ENCODE results near the gene KDR.

Gene KDR

GRCh38 chr4:55138367-55138766 lies 13.0 kb upstream of the KDR start:
- H3K79me2 ChIP-seq (ENCODE audit: insufficient read depth, low read length) = no peaks in the 10 kb centered on the region
- TF ChIP-seq CTCF (IDR thresholded peaks at IDR 0.05; ENCODE audit: insufficient read depth, low read length, poor library complexity, severe bottlenecking) = no peak
- no peak for TF ChIP-seq EZH2phosphoT487 (conservative IDR thresholded peaks at IDR 0.05; ENCODE audit: low read length)
- H2AFZ ChIP-seq (ENCODE audit: low read depth, low read length, severe bottlenecking) = no peak overlapping the region
- no peaks in the 10 kb centered on the region for H3K36me3 ChIP-seq (ENCODE audit: low read length)
- no peaks in the 10 kb centered on the region for H3K9me3 ChIP-seq (ENCODE audit: insufficient read depth, low read length)
- H3K4me3 ChIP-seq (ENCODE audit: insufficient read depth, low read length, poor library complexity, severe bottlenecking) = no peak overlapping the region
- H4K20me1 ChIP-seq (ENCODE audit: low read depth, low read length) = no peaks in the 10 kb centered on the region
- H3K27ac ChIP-seq (ENCODE audit: low read depth, low read length) = no peak overlapping the region
- H3F3A ChIP-seq (ENCODE audit: insufficient read depth) = no peaks in the 10 kb centered on the region
- H3K9me2 ChIP-seq (replicated peaks; ENCODE audit: insufficient read depth, low read length) = no peaks in the 10 kb centered on the region
- no peak overlapping the region for H3K9ac ChIP-seq (ENCODE audit: low read length)
- no peaks in the 10 kb centered on the region for H3K27me3 ChIP-seq (ENCODE audit: low read length)
- H3K4me2 ChIP-seq (ENCODE audit: low read depth, low read length, poor library complexity, severe bottlenecking) = no peak overlapping the region

DNA sequence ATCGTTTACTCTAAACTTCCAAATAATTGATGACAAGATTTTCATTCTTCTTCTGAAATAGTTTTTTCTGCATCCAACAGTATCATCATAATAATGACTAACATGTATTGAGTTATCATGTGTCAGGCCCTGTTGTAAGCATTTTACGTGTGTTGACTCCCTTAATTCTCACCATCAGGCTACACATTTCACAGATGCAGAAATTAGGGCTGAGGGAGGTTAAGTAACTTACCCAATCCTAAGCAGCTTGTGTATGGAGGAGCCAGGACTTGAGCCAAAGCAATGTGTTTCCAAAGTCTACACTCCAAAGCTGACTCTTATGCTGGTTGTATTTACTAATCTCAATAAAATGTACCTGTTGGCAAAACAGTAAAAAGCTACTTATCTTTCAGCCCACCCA lies 11.2 kb upstream of the KDR start:
- no peaks in the 10 kb centered on the region for H3K79me2 ChIP-seq (ENCODE audit: insufficient read depth, low read length)
- no peak overlapping the region for H3K4me2 ChIP-seq (ENCODE audit: low read depth, low read length, poor library complexity, severe bottlenecking)
- H3K27ac ChIP-seq (ENCODE audit: low read depth, low read length) = no peak overlapping the region
- H2AFZ ChIP-seq (ENCODE audit: low read depth, low read length, severe bottlenecking) = no peak overlapping the region
- H3K36me3 ChIP-seq (ENCODE audit: low read length) = no peaks in the 10 kb centered on the region
- TF ChIP-seq EZH2phosphoT487 (conservative IDR thresholded peaks at IDR 0.05; ENCODE audit: low read length) (no peak), CTCF (IDR thresholded peaks at IDR 0.05; ENCODE audit: insufficient read depth, low read length, poor library complexity, severe bottlenecking) (no peak)
- no peaks in the 10 kb centered on the region for H3K27me3 ChIP-seq (ENCODE audit: low read length)
- H3K9me3 ChIP-seq (ENCODE audit: insufficient read depth, low read length) = no peaks in the 10 kb centered on the region
- no peaks in the 10 kb centered on the region for H3K9me2 ChIP-seq (replicated peaks; ENCODE audit: insufficient read depth, low read length)
- H4K20me1 ChIP-seq (ENCODE audit: low read depth, low read length) = no peaks in the 10 kb centered on the region
- H3F3A ChIP-seq (ENCODE audit: insufficient read depth) = no peaks in the 10 kb centered on the region
- no peak overlapping the region for H3K4me3 ChIP-seq (ENCODE audit: insufficient read depth, low read length, poor library complexity, severe bottlenecking)
- H3K9ac ChIP-seq (ENCODE audit: low read length) = no peak overlapping the region

- no peak overlapping the region for H3K9ac ChIP-seq (ENCODE audit: low read length)
Measured at GRCh38 chr4:55133951-55134350, 8.6 kb upstream of the KDR start.

More at GRCh38 chr4:55133951-55134350, 8.6 kb upstream of the KDR start:
- H3K4me3 ChIP-seq (ENCODE audit: insufficient read depth, low read length, poor library complexity, severe bottlenecking) = no peak overlapping the region
- no peaks in the 10 kb centered on the region for H3K36me3 ChIP-seq (ENCODE audit: low read length)
- TF ChIP-seq CTCF (IDR thresholded peaks at IDR 0.05; ENCODE audit: insufficient read depth, low read length, poor library complexity, severe bottlenecking) = no peak
- TF ChIP-seq EZH2phosphoT487 (conservative IDR thresholded peaks at IDR 0.05; ENCODE audit: low read length) = no peak
- no peak overlapping the region for H3K4me2 ChIP-seq (ENCODE audit: low read depth, low read length, poor library complexity, severe bottlenecking)
- H2AFZ ChIP-seq (ENCODE audit: low read depth, low read length, severe bottlenecking) = no peak overlapping the region
- H3K27me3 ChIP-seq (ENCODE audit: low read length) = no peaks in the 10 kb centered on the region
- H3K27ac ChIP-seq (ENCODE audit: low read depth, low read length) = no peak overlapping the region
- H3K79me2 ChIP-seq (ENCODE audit: insufficient read depth, low read length) = no peaks in the 10 kb centered on the region
- H3K9me3 ChIP-seq (ENCODE audit: insufficient read depth, low read length) = no peaks in the 10 kb centered on the region
- H4K20me1 ChIP-seq (ENCODE audit: low read depth, low read length) = no peaks in the 10 kb centered on the region
- no peaks in the 10 kb centered on the region for H3K9me2 ChIP-seq (replicated peaks; ENCODE audit: insufficient read depth, low read length)
- no peaks in the 10 kb centered on the region for H3F3A ChIP-seq (ENCODE audit: insufficient read depth)

Data from SU-DHL-6 (cell line).